Suprapubic skin (tissue), 3 donors: ENCODE measurements around the gene CLSTN2.

ENCODE experiments used
- CTCF ChIP-seq, 2 donors: fragments of 200-600 bp in 1 of 2; fragments of 450-650 bp in 1 of 2; sonication (generic) in 1 of 2; IDR thresholded peaks; one replicate each; pipeline ENCODE4 v1.5.1; 2016 to 2019; ENCODE audit warnings: antibody characterized with exemption in 2 of 2, mild to moderate bottlenecking in 1 of 2, moderate library complexity in 1 of 2
- POLR2AphosphoS5 ChIP-seq, 3 donors: sonication (generic); formaldehyde crosslinking; IDR thresholded peaks; one replicate each; pipeline ENCODE4 v1.6.1; 2017; ENCODE audit warnings: antibody characterized with exemption in 3 of 3

GRCh38 chr3:140298569-140299070 lies 363.6 kb downstream of the CLSTN2 start:
- TF ChIP-seq POLR2AphosphoS5 (IDR thresholded peaks at IDR 0.05) (no peak), CTCF (IDR thresholded peaks at IDR 0.05) (no peak)
